NK-92 treated with Interleukin-12 subunit alpha and Interleukin-12 subunit beta, amount 100 ng/mL, for 24 hours (cell line): ENCODE measurements around the gene PLXNC1.

ENCODE experiments used
- DNase-seq: peaks from one replicate; lab custom pipeline; 2025; lab: John Stamatoyannopoulos, UW

Gene PLXNC1

DNA sequence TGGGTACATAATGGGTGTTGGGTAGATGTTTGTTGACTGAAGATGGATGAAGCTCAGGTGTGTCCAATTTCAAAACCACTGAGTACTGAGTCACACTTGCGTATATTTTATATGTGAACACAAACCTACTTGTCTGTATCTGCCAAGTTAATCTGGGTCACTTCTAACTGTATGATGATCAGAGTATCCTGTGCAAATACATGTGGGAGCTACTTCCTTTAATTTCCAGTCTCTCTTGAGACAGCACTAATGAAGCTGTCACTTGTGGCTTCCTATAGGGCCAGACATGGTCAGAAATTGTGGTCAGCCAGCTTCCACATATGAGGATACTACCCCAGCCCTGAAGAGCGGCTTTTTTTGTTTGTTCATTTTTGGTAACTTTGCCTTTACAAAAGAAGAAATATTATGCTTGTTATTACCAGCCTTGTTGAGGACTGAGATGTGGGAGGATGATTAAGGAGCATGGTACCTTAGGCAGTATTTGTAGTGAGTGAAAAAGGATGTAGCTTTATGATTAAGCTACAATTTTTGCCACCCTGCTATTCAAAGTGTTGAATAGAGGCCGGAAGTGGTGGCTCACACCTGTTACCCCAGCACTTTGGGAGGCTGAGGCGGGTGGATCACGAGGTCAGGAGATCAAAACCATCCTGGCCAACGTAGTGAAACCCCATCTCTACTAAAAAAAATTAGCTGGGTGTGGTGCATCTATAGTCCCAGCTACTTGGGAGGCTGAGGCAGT is 32.4 kb downstream of the PLXNC1 start:
- peak; percentile 11 for DNase-seq

DNA sequence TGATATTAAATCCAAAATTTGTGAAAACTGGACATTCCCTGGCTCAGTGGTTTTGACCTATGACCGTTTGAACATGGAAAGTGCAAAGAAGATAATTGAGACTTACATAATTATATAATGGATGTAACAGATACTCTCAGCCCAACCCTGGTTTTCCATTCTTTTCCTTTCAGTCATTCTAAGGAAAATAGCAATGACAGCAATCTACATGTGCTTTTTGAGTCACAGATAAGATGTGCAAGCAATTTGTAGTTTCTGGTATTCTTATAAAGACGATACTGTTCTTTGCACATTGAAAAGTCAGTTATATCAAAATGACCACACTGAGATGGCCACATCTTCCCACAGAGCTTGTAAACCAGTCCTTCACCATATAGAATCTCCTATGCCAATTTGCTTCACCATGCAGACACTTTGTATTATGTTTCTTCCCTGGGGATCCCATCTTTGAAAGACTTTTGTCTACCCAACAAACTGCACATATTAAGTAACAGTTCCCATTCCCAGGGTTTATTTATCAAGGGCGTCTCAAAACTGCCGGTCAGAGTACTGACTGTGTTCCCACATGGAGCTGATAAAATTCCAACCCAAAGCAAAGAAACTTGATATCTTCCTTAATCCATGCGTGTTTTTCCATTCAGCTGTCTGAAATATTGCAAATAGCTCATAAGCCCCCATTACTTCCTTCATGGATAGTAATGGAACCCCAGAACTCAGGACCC is 34.8 kb downstream of the PLXNC1 start:
- DNase-seq, result no peak

DNA sequence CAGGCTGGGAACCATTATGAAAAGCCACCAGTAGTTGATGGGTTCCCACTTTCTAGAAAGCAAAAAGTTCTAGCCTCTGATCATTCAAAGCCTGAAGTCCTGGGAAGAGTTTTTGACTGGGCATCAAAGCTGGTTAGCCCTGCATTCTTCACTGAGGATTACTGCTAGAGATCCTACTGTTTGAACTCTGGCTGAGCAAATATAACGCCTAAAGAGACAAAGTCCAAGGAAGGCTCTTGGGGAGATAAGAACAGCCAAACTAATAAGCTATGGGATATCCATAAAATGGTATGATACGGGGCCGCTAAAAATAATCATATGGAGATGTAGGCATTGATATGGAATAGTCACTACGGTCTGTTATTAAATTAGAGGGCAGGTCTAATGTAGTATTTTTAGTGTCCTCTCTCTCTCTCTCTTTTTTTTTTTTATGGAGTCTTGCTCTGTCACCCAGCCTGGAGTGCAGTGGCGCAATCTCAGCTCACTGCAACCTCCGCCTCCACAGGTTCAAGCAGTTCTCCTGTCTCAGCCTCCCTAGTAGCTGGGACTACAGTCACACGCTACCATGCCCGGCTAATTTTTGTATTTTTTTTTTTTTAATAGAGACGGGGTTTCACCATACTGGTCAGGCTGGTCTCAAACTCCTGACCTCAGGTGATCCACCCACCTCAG is 35.5 kb downstream of the PLXNC1 start:
- no peak for DNase-seq

DNA sequence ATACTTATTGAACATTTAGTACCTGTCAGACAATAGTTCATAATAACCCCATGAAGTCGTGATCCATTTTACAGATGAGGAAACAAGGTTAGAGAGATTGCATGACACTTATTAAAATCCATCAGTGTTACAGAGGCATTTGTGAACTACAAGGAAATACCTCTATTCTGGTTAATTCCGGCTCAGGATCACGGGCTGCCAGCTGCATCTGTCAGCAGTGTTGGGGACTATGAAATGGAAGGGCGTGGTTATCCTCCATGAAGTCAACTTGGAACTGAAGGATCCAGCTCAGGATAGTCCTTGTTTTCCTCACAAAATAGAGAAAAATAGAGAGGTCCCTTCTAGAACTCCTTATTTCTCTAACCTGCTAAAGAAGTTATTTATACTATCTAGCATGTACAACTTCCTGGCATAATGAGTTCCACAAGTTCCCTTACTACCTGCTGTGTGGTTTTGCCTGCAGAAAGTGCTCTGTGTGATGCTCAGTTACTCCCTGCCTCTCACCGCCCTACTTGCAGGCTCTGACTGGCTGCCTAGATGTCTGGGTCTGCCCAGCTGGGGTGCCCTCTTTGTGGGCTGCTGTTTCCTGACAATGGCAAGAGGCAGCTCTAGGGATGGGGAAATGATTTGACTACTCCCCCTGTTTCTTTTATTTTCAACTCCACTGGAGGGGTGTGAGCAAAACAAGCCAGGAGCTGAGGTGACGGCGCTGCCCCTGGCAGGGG is 36.8 kb downstream of the PLXNC1 start:
- no peak for DNase-seq

- no peak for DNase-seq
Measured at GRCh38 chr12:94185801-94186200, 37.4 kb downstream of the PLXNC1 start.

GRCh38 chr12:94186278-94187241 is 38.2 kb downstream of the PLXNC1 start:
- DNase-seq, result no peak

DNA sequence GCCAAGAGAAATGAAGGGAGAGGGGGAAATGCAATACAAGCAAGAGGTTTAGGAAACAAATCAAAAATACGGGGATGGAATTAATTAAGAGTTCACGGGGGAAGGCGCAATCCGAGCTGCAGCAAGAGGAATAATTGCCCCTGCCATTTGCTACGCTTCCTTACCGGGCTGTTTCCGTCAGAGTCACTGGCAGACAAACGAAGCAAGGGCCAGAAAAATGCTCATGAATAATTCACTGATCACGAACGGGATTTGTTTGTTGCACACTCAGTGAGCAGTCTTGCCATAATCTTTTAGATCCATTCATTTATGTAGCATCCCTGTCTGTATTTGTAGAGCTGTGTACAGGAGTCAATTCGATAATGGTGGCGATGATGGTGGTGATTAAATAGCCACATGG is 39.0 kb downstream of the PLXNC1 start:
- no peak for DNase-seq

GRCh38 chr12:94190623-94191022 is 42.2 kb downstream of the PLXNC1 start:
- DNase-seq, result no peak

DNA sequence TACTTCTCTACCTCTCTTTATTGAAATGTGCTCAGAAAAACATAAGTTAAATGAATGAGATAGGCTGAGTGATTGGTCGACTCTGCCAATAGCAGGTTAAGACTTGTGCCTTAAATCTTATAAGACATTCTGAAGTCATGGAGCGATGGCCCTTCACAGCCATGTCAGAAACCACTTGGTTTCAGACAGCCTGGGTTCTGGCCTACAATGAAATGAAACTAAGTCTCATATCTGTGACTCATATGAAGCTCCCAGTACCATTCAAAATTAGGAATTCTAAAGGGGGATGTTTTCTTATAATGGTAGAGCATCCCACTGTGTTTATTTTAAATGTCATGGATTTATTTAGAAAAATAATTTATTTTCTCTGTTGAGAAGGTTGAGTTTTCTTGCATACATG is 42.6 kb downstream of the PLXNC1 start:
- no peak for DNase-seq

GRCh38 chr12:94191811-94192210 is 43.4 kb downstream of the PLXNC1 start:
- no peak for DNase-seq

GRCh38 chr12:94192506-94192905 is 44.1 kb downstream of the PLXNC1 start:
- no peak for DNase-seq

DNA sequence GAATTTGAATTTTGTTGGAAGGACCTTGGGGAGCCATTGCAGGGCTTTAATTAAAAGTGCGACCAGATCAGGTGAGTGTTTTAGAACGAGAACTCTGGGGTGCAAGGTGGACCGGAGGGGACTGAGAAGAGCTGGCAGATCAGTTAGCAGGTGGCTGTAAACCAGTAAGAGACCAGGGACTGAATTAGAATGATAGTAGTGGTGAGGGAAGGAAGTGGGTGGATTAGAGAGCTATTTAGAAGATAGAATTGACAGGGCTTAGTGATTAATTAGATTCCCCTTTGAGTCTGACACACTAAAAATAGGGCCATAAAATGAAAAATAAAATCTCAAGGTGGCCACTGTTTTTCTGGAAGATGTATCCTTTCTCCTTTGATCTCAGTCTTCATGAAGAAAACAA is 44.8 kb downstream of the PLXNC1 start:
- DNase-seq, result no peak

- DNase-seq, result no peak
Measured at GRCh38 chr12:94195483-94195882, 47.1 kb downstream of the PLXNC1 start.

GRCh38 chr12:94198469-94198868 is 50.1 kb downstream of the PLXNC1 start:
- DNase-seq, result no peak

DNA sequence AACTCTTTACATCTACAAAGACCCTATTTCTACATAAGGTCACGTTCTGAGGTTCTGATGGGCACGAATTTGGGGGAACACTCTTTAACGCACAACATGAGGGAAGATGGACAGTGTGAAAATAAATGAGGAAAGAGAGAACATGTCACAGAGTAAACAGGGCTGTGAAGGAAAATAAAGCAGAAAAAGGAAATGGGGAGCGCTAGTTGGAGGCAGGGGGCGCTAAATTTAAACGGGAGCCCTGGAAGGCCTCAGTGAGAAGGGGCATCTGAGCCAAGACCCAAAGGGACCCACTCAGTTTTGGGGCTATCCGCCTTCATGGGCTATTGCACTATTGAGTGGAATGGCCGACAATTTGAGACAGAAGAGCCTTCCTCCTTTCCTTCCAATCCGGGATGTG is 50.5 kb downstream of the PLXNC1 start:
- no peak for DNase-seq

DNA sequence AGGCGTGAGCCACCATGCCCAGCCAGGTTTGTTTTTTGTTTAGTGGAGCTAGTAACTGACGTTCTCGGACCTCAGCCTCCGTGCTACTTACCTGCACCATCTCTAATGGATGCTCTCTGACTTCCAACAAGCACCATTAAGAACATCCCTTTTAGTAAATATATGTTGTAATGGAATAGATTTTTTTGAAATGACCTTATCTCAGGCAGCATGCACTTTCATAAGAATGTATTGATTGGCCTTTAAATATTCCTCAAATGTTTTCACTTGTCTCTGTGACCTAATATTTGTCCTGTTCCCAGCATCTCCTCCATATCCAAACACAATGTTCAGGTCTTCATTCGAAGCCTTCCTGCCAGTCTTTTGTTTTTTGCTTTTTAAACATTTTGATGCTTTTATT is 51.7 kb downstream of the PLXNC1 start:
- DNase-seq, result no peak

GRCh38 chr12:94200695-94201094 is 52.3 kb downstream of the PLXNC1 start:
- DNase-seq, result no peak

GRCh38 chr12:94202245-94203180 is 54.1 kb downstream of the PLXNC1 start:
- no peak for DNase-seq

- no peak for DNase-seq
Measured at GRCh38 chr12:94203181-94203546, 54.8 kb downstream of the PLXNC1 start.

GRCh38 chr12:94203796-94204195 is 55.4 kb downstream of the PLXNC1 start:
- DNase-seq, result no peak
